Activated CD8-positive, alpha-beta memory T cell treated with anti-CD3 and anti-CD28 coated beads, Interleukin-2, amount 10 ng/mL, durations not matched to agents 7 days and 5 days (primary cell): Measurements from ENCODE around the gene MAST2. TPM values are rescaled to one million over a fixed set of nuclear protein-coding genes. Genes with fewer than 3 reads are reported as not detected.

Source experiments
- ATAC-seq: fragments of 150-1000 bp; cut with Tn5 transposase; one replicate; pipeline ENCODE4 v1.10.0; 2021; ENCODE audit warnings: moderate library complexity
- CTCF ChIA-PET: fragments of 350-600 bp; sonication (Branson Sonifier 250); formaldehyde crosslinking; loops from one replicate; lab custom pipeline; 2021; ENCODE audit warnings: antibody characterized with exemption; lab: Charles Lee
- DNase-seq: peaks from one replicate; pipeline ENCODE4 v3.0.0-alpha.2; 2020
- H3K27ac Mint-ChIP-seq: one replicate; pipeline ENCODE4 v1.8.0; 2021; ENCODE audit warnings: mild to moderate bottlenecking, mixed read lengths
- H3K27me3 Mint-ChIP-seq: one replicate; pipeline ENCODE4 v1.8.0; 2021; ENCODE audit warnings: mixed read lengths
- H3K36me3 Mint-ChIP-seq: one replicate; pipeline ENCODE4 v1.8.0; 2021; ENCODE audit warnings: mild to moderate bottlenecking, mixed read lengths
- H3K4me1 Mint-ChIP-seq: one replicate; pipeline ENCODE4 v1.8.0; 2021; ENCODE audit warnings: mixed read lengths
- H3K4me3 Mint-ChIP-seq: one replicate; pipeline ENCODE4 v1.8.0; 2021; ENCODE audit warnings: mild to moderate bottlenecking, moderate library complexity, mixed read lengths
- H3K9me3 Mint-ChIP-seq: one replicate; pipeline ENCODE4 v1.8.0; 2022; ENCODE audit warnings: low read depth, mixed read lengths
- total RNA-seq, 2 experiments: library from RNA; stranded (reverse); gene quantifications; one replicate each; pipeline ENCODE4 v1.2.3, GENCODE V29; 2021

The MAST2 gene
- total RNA-seq, 2 experiments from 2014 or later = 29.5 to 35.6 TPM

GRCh38 chr1:45894921-45895320 is 91.5 kb downstream of the MAST2 start:
- no peak overlapping the region for H3K4me3 Mint-ChIP-seq
- no peaks in the 10 kb centered on the region for H3K9me3 Mint-ChIP-seq
- no peak for ATAC-seq
- no peak for DNase-seq
- CTCF ChIA-PET = no interaction called here
- no peaks in the 10 kb centered on the region for H3K27me3 Mint-ChIP-seq
- H3K27ac Mint-ChIP-seq = no peak overlapping the region
- peaks cover 5% of the 10 kb centered on the region for H3K36me3 Mint-ChIP-seq
- peaks cover 2% of the 10 kb centered on the region for H3K4me1 Mint-ChIP-seq

- CTCF ChIA-PET = no interaction called here
- no peaks in the 10 kb centered on the region for H3K9me3 Mint-ChIP-seq
- H3K4me1 Mint-ChIP-seq = no peaks in the 10 kb centered on the region
- no peak overlapping the region for H3K4me3 Mint-ChIP-seq
- ATAC-seq (no peak), DNase-seq (no peak)
- no peak overlapping the region for H3K27ac Mint-ChIP-seq
- peaks cover 3% of the 10 kb centered on the region for H3K36me3 Mint-ChIP-seq
- no peaks in the 10 kb centered on the region for H3K27me3 Mint-ChIP-seq
Observed at GRCh38 chr1:45895406-45895805, 92.0 kb downstream of the MAST2 start.

GRCh38 chr1:45906883-45907282 is 103.5 kb downstream of the MAST2 start:
- DNase-seq (no peak), ATAC-seq (no peak)
- H3K9me3 Mint-ChIP-seq = no peaks in the 10 kb centered on the region
- no peaks in the 10 kb centered on the region for H3K27me3 Mint-ChIP-seq
- CTCF ChIA-PET = no interaction called here
- peaks cover 2% of the 10 kb centered on the region for H3K36me3 Mint-ChIP-seq
- H3K4me1 Mint-ChIP-seq = no peaks in the 10 kb centered on the region
- H3K27ac Mint-ChIP-seq = no peak overlapping the region
- H3K4me3 Mint-ChIP-seq = no peak overlapping the region

GRCh38 chr1:45908611-45909140 is 105.3 kb downstream of the MAST2 start:
- Mint-ChIP-seq H3K4me1 (peaks cover 4% of the 10 kb centered on the region), H3K36me3 (no peaks in the 10 kb centered on the region), H3K27ac (no peak overlapping the region), H3K27me3 (no peaks in the 10 kb centered on the region), H3K4me3 (no peak overlapping the region), H3K9me3 (no peaks in the 10 kb centered on the region)
- DNase-seq (no peak), ATAC-seq (no peak)
- CTCF ChIA-PET = no interaction called here

- Mint-ChIP-seq H3K27me3 (no peaks in the 10 kb centered on the region), H3K4me1 (peaks cover 4% of the 10 kb centered on the region), H3K4me3 (no peak overlapping the region), H3K36me3 (no peaks in the 10 kb centered on the region), H3K27ac (no peak overlapping the region), H3K9me3 (no peaks in the 10 kb centered on the region)
- DNase-seq (no peak), ATAC-seq (no peak)
- CTCF ChIA-PET = no interaction called here
Observed at GRCh38 chr1:45911634-45912033, 108.2 kb downstream of the MAST2 start.

- Mint-ChIP-seq H3K36me3 (peaks cover 1% of the 10 kb centered on the region), H3K27ac (no peak overlapping the region), H3K27me3 (no peaks in the 10 kb centered on the region), H3K9me3 (no peaks in the 10 kb centered on the region), H3K4me1 (peaks cover 4% of the 10 kb centered on the region), H3K4me3 (no peak overlapping the region)
- CTCF ChIA-PET = no interaction called here
- ATAC-seq = no peak
- no peak for DNase-seq
Observed at GRCh38 chr1:45913183-45913683, 109.8 kb downstream of the MAST2 start.

- H3K27ac Mint-ChIP-seq = no peak overlapping the region
- CTCF ChIA-PET = no interaction called here
- no peaks in the 10 kb centered on the region for H3K9me3 Mint-ChIP-seq
- H3K27me3 Mint-ChIP-seq = no peaks in the 10 kb centered on the region
- no peak overlapping the region for H3K4me3 Mint-ChIP-seq
- no peak for DNase-seq
- ATAC-seq = no peak
- peaks cover 4% of the 10 kb centered on the region for H3K4me1 Mint-ChIP-seq
- H3K36me3 Mint-ChIP-seq = peaks cover 1% of the 10 kb centered on the region
Observed at GRCh38 chr1:45913731-45914501, 110.5 kb downstream of the MAST2 start.

- CTCF ChIA-PET = no interaction called here
- H3K4me3 Mint-ChIP-seq = no peak overlapping the region
- peaks cover 1% of the 10 kb centered on the region for H3K36me3 Mint-ChIP-seq
- ATAC-seq (no peak), DNase-seq (no peak)
- H3K27me3 Mint-ChIP-seq = no peaks in the 10 kb centered on the region
- peaks cover 4% of the 10 kb centered on the region for H3K4me1 Mint-ChIP-seq
- no peak overlapping the region for H3K27ac Mint-ChIP-seq
- H3K9me3 Mint-ChIP-seq = no peaks in the 10 kb centered on the region
Observed at GRCh38 chr1:45914836-45915235, 111.4 kb downstream of the MAST2 start.

GRCh38 chr1:45922374-45922773 is 119.0 kb downstream of the MAST2 start:
- H3K9me3 Mint-ChIP-seq = no peaks in the 10 kb centered on the region
- no peak for DNase-seq
- no peaks in the 10 kb centered on the region for H3K4me1 Mint-ChIP-seq
- no peak for ATAC-seq
- H3K27ac Mint-ChIP-seq = no peak overlapping the region
- CTCF ChIA-PET = no interaction called here
- H3K36me3 Mint-ChIP-seq = peaks cover 1% of the 10 kb centered on the region
- no peak overlapping the region for H3K4me3 Mint-ChIP-seq
- no peaks in the 10 kb centered on the region for H3K27me3 Mint-ChIP-seq

GRCh38 chr1:45922813-45923212 is 119.4 kb downstream of the MAST2 start:
- DNase-seq = no peak
- CTCF ChIA-PET = no interaction called here
- Mint-ChIP-seq H3K4me1 (no peaks in the 10 kb centered on the region), H3K36me3 (peaks cover 1% of the 10 kb centered on the region), H3K4me3 (no peak overlapping the region), H3K27ac (no peak overlapping the region), H3K27me3 (no peaks in the 10 kb centered on the region), H3K9me3 (no peaks in the 10 kb centered on the region)
- ATAC-seq = no peak

GRCh38 chr1:45923343-45923742 is 119.9 kb downstream of the MAST2 start:
- no peaks in the 10 kb centered on the region for H3K9me3 Mint-ChIP-seq
- CTCF ChIA-PET = no interaction called here
- H3K36me3 Mint-ChIP-seq = no peaks in the 10 kb centered on the region
- ATAC-seq = no peak
- no peak for DNase-seq
- H3K27ac Mint-ChIP-seq = no peak overlapping the region
- no peaks in the 10 kb centered on the region for H3K4me1 Mint-ChIP-seq
- H3K4me3 Mint-ChIP-seq = no peak overlapping the region
- H3K27me3 Mint-ChIP-seq = no peaks in the 10 kb centered on the region

GRCh38 chr1:45924736-45925135 is 121.3 kb downstream of the MAST2 start:
- Mint-ChIP-seq H3K9me3 (no peaks in the 10 kb centered on the region), H3K4me3 (no peak overlapping the region), H3K36me3 (no peaks in the 10 kb centered on the region), H3K27me3 (no peaks in the 10 kb centered on the region), H3K27ac (no peak overlapping the region), H3K4me1 (peaks cover 6% of the 10 kb centered on the region)
- CTCF ChIA-PET = no interaction called here
- DNase-seq (no peak), ATAC-seq (no peak)

GRCh38 chr1:45925728-45926287 is 122.4 kb downstream of the MAST2 start:
- H3K36me3 Mint-ChIP-seq = no peaks in the 10 kb centered on the region
- no peak overlapping the region for H3K4me3 Mint-ChIP-seq
- no peak overlapping the region for H3K27ac Mint-ChIP-seq
- peaks cover 6% of the 10 kb centered on the region for H3K4me1 Mint-ChIP-seq
- no peak for ATAC-seq
- no peak for DNase-seq
- CTCF ChIA-PET = no interaction called here
- no peaks in the 10 kb centered on the region for H3K9me3 Mint-ChIP-seq
- no peaks in the 10 kb centered on the region for H3K27me3 Mint-ChIP-seq

- H3K9me3 Mint-ChIP-seq = no peaks in the 10 kb centered on the region
- DNase-seq (no peak), ATAC-seq (no peak)
- no peak overlapping the region for H3K27ac Mint-ChIP-seq
- H3K4me1 Mint-ChIP-seq = peaks cover 6% of the 10 kb centered on the region
- H3K36me3 Mint-ChIP-seq = no peaks in the 10 kb centered on the region
- H3K4me3 Mint-ChIP-seq = no peak overlapping the region
- CTCF ChIA-PET = no interaction called here
- no peaks in the 10 kb centered on the region for H3K27me3 Mint-ChIP-seq
Observed at GRCh38 chr1:45926330-45926729, 122.9 kb downstream of the MAST2 start.
